Stimulated activated effector memory CD8-positive, alpha-beta T cell treated with anti-CD3 and anti-CD28 coated beads, Interleukin-12 subunit alpha, Interleukin-12 subunit beta, amount 100 ng/mL, for 72 hours (primary cell): Measurements from ENCODE around the gene CCDC91.

Source experiments
- ATAC-seq: fragments of 150-1000 bp; cut with Tn5 transposase; 2 replicates; pipeline ENCODE4 v1.10.0; 2021
- DNase-seq, 2 donors: peaks; one replicate each; pipeline ENCODE4 v3.0.0; 2021 to 2022; ENCODE audit warnings: low spot score in 2 of 2
- H3K27ac Mint-ChIP-seq: one replicate; pipeline ENCODE4 v1.8.0; 2022; ENCODE audit warnings: mild to moderate bottlenecking, mixed read lengths
- H3K36me3 Mint-ChIP-seq: one replicate; pipeline ENCODE4 v1.8.0; 2022; ENCODE audit warnings: mild to moderate bottlenecking, mixed read lengths
- H3K4me1 Mint-ChIP-seq: one replicate; pipeline ENCODE4 v1.8.0; 2022; ENCODE audit warnings: mixed read lengths
- H3K4me3 Mint-ChIP-seq: one replicate; pipeline ENCODE4 v1.8.0; 2022; ENCODE audit warnings: mild to moderate bottlenecking, mixed read lengths
- H3K9me3 Mint-ChIP-seq: one replicate; pipeline ENCODE4 v1.8.0; 2022; ENCODE audit warnings: mixed read lengths

The CCDC91 gene

DNA sequence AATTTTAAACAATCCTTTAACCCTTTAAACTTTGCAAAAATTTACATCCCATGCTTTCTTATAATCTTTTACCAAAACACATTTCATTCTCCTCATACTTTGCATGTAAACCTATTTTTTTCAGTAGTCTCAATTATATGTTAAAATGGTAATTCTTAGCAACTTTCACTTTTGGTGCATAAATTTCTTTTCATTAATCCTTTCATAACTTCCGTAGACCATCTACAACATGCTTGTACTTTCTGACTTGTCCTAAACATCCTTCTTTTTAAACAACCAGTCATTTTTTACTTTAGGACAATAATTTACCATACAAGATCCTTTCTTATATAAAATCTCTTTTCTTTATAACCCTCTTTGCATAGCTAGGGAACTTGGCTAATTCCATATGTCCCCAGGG, 19.5 kb downstream of the CCDC91 start:
- ATAC-seq (no peak), DNase-seq (no peak)
- Mint-ChIP-seq H3K4me1 (peaks cover 5% of the 10 kb centered on the region), H3K9me3 (peaks cover 4% of the 10 kb centered on the region), H3K27ac (no peak overlapping the region), H3K4me3 (no peak overlapping the region), H3K36me3 (peaks cover 8% of the 10 kb centered on the region)

DNA sequence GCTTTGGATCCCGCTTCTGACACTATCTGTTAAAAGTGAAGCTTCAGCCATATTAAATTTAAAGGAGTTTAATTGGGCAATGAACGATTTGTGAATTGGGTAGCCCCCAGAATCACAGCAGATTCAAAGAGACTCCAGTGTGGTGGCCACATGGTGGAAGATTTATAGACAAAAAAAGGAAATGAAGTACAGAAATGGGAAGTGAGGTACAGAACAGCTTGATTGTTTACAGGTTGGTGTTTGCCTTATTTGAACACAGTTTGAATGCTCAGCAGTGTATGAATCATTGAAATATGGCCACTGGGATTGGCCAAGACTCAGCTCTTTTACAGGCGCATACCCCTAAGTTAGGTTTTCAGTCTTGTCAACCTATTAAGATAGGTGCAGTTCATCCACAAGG, 21.9 kb downstream of the CCDC91 start:
- DNase-seq (no peak), ATAC-seq (no peak)
- Mint-ChIP-seq H3K36me3 (peaks cover 8% of the 10 kb centered on the region), H3K4me1 (no peaks in the 10 kb centered on the region), H3K9me3 (peaks cover 4% of the 10 kb centered on the region), H3K27ac (peak overlapping the region; percentile 27), H3K4me3 (no peak overlapping the region)

DNA sequence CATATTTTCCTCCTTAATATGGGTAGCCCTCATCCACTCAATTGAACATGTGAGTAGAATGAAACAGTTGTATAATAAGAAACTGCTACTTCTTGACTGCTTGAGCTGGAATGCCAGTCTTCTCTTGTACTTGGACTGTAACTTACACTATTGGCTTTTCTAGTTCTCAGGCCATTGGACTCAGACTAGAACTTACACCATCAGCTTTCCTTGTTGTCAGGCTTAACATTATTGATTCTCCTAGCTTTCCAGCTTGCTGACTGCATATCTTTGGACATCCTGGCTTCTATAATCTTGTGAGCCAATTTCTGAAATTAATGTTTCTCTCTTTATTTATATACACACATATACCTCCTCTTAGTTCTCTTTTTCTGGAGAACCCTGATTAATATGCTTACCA, 24.8 kb downstream of the CCDC91 start:
- ATAC-seq: no peak
- H3K4me1 Mint-ChIP-seq: peaks cover 7% of the 10 kb centered on the region
- no peak for DNase-seq
- no peak overlapping the region for H3K27ac Mint-ChIP-seq
- H3K9me3 Mint-ChIP-seq: peaks cover under 1% of the 10 kb centered on the region
- peaks cover 8% of the 10 kb centered on the region for H3K36me3 Mint-ChIP-seq
- H3K4me3 Mint-ChIP-seq: no peak overlapping the region

DNA sequence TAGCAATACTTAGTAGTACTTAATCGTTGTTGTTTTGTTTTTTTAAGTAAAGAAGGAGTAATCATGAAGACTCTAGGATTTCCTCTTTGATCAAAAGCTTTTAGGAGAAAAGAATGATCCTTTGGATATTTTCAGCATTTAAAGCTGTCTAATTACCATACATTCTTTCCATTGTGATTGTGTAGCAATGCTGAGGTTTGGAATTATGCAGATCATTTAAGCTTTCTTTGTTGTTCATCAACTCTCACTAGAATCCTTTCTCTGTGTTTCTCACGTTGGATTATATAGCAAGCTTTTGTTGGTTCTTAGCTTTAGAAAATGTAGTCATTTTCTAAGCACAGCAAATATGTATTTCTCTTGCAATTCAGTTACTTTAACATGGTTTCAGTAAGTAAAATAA, 25.8 kb downstream of the CCDC91 start:
- H3K27ac Mint-ChIP-seq: no peak overlapping the region
- peaks cover 11% of the 10 kb centered on the region for H3K4me1 Mint-ChIP-seq
- peaks cover 2% of the 10 kb centered on the region for H3K9me3 Mint-ChIP-seq
- no peak for DNase-seq
- peaks cover 1% of the 10 kb centered on the region for H3K36me3 Mint-ChIP-seq
- H3K4me3 Mint-ChIP-seq: no peak overlapping the region
- ATAC-seq: no peak

DNA sequence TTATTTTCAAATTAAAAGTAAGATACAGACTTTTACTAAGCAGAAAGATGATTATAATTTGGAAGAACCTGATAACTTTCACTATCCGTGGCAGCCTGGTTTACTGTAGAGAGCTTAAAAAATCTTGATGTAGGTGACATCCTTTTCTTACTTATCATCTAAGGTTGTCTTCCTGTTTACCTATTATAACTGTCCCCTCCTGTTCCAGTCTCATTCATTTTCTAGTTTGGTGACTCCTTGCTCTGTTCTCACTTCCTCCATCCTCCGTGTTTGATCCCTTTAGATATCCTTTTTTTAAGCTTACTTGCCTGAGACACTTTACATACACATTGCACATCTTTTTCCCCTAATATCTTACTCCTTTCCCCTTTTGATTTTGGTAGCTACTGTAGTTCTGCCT, 27.5 kb downstream of the CCDC91 start:
- Mint-ChIP-seq H3K4me1 (peaks cover 29% of the 10 kb centered on the region), H3K36me3 (no peaks in the 10 kb centered on the region), H3K27ac (no peak overlapping the region), H3K4me3 (no peak overlapping the region), H3K9me3 (peaks cover 2% of the 10 kb centered on the region)
- no peak for ATAC-seq
- no peak for DNase-seq

DNA sequence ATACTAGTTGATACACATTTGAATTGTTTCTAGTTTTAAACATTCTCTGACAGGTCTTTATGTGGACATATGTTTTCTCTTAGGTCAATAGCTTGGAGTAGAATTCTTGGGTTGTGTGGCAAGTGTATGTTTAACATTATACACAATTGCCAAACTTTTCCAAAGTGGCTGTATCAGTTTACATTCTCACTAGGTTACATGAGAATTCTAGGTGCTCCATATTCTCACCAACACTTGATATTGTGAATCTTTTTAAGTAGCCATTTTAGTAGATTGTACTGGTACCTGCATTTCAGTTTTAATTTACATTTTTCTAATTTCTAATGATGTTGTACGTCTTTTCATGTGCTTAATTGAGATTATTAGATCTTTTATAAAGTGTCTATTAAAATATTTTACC, 28.6 kb downstream of the CCDC91 start:
- no peaks in the 10 kb centered on the region for H3K36me3 Mint-ChIP-seq
- DNase-seq: no peak
- H3K9me3 Mint-ChIP-seq: peaks cover 2% of the 10 kb centered on the region
- H3K4me1 Mint-ChIP-seq: peaks cover 40% of the 10 kb centered on the region
- no peak overlapping the region for H3K4me3 Mint-ChIP-seq
- no peak for ATAC-seq
- H3K27ac Mint-ChIP-seq: no peak overlapping the region

DNA sequence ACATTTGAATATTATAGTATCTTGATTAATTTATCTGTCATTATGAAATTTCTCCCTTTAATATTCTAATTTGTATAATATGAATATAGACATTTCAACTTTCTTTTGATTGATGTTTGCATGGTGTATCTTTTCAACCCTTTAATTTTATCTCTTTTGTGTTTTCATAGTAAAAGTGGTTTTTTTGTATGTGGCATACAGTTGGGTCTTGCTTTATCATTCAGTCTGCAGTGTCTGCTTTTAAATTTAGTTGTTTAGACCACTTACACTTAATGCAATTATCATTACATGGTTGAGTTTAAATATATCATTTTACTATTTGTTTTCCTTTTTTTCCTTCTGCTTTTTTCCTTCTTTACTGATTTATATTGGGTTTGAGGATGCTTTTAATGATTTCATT, 29.6 kb downstream of the CCDC91 start:
- H3K4me3 Mint-ChIP-seq: no peak overlapping the region
- ATAC-seq (no peak), DNase-seq (no peak)
- H3K36me3 Mint-ChIP-seq: no peaks in the 10 kb centered on the region
- H3K9me3 Mint-ChIP-seq: peaks cover 2% of the 10 kb centered on the region
- peaks cover 48% of the 10 kb centered on the region for H3K4me1 Mint-ChIP-seq
- no peak overlapping the region for H3K27ac Mint-ChIP-seq

DNA sequence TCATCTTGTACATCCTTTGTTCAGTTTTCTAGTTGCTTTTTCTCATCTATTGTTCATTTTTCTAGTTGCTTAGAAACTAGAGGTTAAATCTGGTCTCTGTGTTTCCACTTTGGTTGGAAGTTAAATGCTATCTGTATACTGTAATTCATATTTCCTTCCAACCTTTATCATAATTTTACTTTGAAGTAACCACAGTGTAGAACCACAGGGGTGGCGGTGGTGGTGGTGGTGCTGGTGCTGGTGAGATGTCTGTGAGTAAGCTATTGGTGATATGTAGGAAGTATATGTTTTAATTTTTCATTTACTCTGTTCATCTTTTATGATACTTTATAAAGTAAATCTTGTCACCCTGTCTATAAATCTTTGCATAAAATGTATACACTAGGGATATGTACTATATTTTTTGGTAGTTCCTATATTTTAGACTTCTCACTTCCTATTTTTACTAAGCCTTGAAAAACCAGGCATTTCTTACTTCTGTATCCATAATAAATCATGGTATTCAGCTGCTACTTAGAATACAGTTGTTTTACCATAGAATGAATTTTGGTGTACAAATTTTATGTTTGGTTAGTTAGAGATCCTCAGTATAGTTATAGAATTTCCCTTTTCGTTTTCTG, 31.9 kb downstream of the CCDC91 start:
- peaks cover 53% of the 10 kb centered on the region for H3K4me1 Mint-ChIP-seq
- no peaks in the 10 kb centered on the region for H3K36me3 Mint-ChIP-seq
- peaks cover 2% of the 10 kb centered on the region for H3K9me3 Mint-ChIP-seq
- DNase-seq (peak; percentile 19 to 77), ATAC-seq (peak; percentile 83)
- H3K4me3 Mint-ChIP-seq: peak overlapping the region; percentile 33
- peak overlapping the region; percentile 70 for H3K27ac Mint-ChIP-seq

DNA sequence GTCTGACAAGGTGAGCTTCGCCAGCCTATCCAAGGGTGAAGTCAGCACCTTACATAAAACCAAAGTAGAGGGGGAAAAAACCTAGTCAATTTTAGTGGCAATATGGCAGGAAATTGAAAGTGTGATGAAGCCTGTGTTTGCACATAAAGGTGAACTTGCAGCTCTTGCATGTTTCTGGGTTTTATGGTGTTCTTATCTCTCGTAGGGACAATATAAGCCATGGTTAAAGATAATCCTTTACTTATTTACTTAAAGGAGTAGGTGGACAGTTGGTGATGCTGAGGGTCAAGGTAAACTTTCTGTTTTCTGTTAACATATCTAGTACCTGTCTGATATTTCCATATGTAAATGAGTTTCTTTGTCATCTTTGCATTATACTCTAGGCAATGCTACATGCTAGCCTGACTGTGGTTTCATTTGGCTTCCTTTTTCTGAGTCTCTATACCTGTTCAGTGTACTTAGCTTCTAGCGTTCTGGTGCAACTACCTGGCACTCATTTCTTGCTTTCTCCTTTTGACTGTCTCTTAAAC, 32.8 kb downstream of the CCDC91 start:
- H3K9me3 Mint-ChIP-seq: peaks cover 6% of the 10 kb centered on the region
- ATAC-seq (peak; percentile 94), DNase-seq (no peak)
- no peaks in the 10 kb centered on the region for H3K36me3 Mint-ChIP-seq
- H3K4me3 Mint-ChIP-seq: peak overlapping the region; percentile 33
- peaks cover 54% of the 10 kb centered on the region for H3K4me1 Mint-ChIP-seq
- no peak overlapping the region for H3K27ac Mint-ChIP-seq

DNA sequence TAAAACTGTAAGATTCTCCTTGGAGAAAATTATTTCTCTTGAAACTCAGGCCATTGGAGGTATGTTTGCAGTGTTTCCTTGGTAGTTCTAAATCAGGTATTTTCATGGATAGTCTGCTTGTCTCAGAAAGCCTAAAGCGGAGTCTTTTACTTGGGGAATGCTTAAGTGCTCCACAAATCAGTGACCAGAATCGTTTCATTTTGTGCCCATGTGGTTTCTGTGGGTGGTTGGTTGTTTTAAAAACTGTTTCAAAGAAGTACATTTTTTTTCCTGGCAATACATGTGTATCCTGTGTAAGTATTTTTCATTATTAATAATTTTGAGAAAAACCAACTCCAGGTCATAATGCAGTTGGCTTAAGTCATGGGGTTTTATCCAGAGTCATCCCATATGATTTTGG, 33.6 kb downstream of the CCDC91 start:
- DNase-seq (no peak), ATAC-seq (peak; percentile 36)
- H3K4me1 Mint-ChIP-seq: peaks cover 53% of the 10 kb centered on the region
- H3K36me3 Mint-ChIP-seq: no peaks in the 10 kb centered on the region
- peak overlapping the region; percentile 33 for H3K4me3 Mint-ChIP-seq
- H3K9me3 Mint-ChIP-seq: peaks cover 6% of the 10 kb centered on the region
- H3K27ac Mint-ChIP-seq: no peak overlapping the region

DNA sequence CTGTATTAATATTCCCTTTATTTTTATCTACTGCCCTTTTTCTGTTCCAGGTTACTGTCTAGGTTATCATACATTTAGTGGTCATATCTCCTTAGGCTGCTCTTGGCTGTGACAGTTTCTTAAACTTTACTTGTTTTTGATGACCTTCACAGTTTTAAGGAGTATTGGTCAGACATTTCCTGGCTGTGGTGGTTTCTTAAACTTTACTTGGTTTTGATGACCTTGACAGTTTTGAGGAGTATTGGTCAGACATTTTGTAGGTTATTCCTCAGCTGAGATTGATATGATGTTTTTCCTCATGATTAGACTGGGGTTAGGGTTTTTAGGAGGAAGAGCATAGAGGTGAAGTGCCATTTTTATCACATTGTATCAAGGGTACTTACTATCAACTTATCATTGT, 36.4 kb downstream of the CCDC91 start:
- Mint-ChIP-seq H3K36me3 (no peaks in the 10 kb centered on the region), H3K27ac (no peak overlapping the region), H3K4me1 (peaks cover 55% of the 10 kb centered on the region), H3K4me3 (no peak overlapping the region), H3K9me3 (peaks cover 4% of the 10 kb centered on the region)
- no peak for DNase-seq
- ATAC-seq: no peak

DNA sequence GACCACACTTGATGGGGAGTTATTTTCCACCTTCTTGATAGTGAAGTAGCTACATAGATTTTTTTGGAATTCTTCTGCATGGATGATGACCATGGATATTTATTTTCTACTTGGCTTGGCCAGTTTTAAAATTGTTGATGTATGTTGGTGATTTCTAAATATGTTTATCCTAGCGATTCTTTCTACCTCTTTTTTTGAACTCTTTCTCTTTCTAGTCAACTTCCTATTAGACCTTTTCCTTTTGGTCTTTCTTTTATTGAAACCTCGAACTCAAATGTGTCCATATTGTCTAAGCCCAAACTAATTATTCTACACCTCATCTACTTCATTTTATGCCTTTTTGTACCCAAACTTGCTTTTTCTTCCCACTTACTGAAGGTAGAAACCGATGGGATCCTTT, 37.0 kb downstream of the CCDC91 start:
- ATAC-seq: no peak
- Mint-ChIP-seq H3K36me3 (no peaks in the 10 kb centered on the region), H3K4me3 (no peak overlapping the region), H3K27ac (no peak overlapping the region), H3K9me3 (peaks cover 4% of the 10 kb centered on the region), H3K4me1 (peaks cover 50% of the 10 kb centered on the region)
- DNase-seq: no peak

DNA sequence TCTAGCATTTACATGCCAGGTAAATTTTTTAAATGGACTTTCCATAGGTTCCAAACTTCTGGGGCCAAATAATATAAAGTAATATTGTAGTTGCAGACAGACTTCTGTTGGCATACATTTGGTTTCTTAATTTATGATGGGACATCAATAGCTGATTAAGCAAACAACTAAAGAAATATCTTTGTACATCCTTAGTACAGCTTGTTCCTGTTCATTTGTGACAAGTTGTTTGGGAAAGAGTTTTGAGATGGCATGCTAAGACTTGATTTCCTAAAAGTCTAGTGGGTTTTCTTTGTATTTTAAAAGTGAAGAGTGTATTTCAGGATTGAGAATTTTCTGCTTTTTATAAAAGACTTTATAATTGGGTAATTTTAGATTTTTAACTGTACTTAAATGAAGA, 41.0 kb downstream of the CCDC91 start:
- peaks cover 4% of the 10 kb centered on the region for H3K9me3 Mint-ChIP-seq
- DNase-seq (no peak), ATAC-seq (no peak)
- no peak overlapping the region for H3K4me3 Mint-ChIP-seq
- no peak overlapping the region for H3K27ac Mint-ChIP-seq
- no peaks in the 10 kb centered on the region for H3K36me3 Mint-ChIP-seq
- peaks cover 44% of the 10 kb centered on the region for H3K4me1 Mint-ChIP-seq

DNA sequence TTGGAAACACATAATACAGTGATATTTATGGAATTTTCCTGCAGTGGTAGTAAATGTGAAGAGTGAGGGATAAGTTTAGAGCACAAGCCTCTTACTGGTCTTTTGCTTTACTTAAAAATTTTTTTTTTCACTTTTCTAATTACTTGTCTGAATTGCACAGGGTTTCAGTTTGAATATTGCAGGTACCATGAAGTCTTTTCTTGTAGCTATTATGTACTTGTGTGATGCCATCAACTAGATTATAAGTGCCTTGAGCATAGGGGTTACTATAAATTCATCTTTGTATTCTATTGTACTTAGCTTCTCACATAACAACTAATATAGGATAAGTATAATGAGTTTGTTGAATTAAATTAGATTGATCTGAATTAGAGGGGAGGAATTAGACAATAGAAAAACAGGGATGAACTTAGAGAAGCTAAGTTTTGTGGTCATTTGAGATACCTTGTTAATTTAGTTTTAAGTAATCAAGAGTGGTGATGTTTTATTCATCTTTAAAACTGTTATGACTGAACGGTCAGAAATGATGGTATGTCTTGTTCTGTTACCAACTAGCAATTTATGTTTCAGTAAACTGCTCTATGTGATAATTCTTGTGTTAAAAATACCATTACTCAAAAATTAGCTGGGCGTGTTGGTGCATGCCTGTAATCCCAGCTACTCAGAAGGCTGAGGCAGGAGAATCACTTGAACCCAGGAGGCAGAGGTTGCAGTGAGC, 42.1 kb downstream of the CCDC91 start:
- Mint-ChIP-seq H3K9me3 (peaks cover 3% of the 10 kb centered on the region), H3K27ac (no peak overlapping the region), H3K4me3 (no peak overlapping the region), H3K4me1 (peaks cover 37% of the 10 kb centered on the region), H3K36me3 (no peaks in the 10 kb centered on the region)
- no peak for DNase-seq
- ATAC-seq: peak; percentile 88

DNA sequence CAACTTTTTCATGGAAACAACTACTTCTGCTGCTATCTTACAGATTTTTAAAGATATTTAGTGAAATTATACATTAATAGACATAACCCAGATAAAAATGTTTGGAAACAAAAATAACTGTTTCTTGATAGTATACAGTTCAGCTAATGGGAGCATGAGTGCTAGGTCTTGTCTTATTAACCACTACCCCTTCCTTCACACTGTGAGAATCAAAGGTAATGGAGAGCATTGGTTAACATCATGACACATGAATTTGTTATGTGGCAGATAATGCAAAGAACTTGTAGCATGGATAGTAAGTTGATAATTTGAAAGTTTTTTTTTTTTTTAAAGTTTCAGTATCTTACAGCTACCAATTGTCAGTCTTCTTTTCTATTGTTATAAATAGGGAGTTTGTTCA, 44.2 kb downstream of the CCDC91 start:
- no peak overlapping the region for H3K4me3 Mint-ChIP-seq
- no peaks in the 10 kb centered on the region for H3K9me3 Mint-ChIP-seq
- H3K4me1 Mint-ChIP-seq: peaks cover 28% of the 10 kb centered on the region
- H3K36me3 Mint-ChIP-seq: no peaks in the 10 kb centered on the region
- no peak for ATAC-seq
- DNase-seq: no peak
- H3K27ac Mint-ChIP-seq: no peak overlapping the region

DNA sequence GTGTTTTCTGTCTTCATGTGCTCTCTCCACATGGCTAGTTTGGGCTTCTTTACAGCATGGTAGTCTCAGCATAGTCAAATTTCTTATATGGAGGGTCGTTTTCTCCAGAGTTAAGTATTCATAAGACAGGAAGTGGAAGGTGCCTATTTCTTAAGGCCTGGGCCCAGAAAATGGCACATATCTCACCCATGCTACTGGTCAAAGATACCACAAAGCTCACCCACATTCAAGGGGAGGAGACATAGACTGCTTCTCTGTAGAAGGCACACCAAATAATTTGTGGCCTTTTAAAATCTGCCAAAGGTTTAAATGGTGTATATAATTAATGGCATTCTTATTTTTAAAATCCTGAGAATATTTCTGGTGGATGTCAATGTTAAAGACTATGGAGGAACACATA, 44.8 kb downstream of the CCDC91 start:
- H3K36me3 Mint-ChIP-seq: no peaks in the 10 kb centered on the region
- DNase-seq (no peak), ATAC-seq (peak; percentile 69)
- H3K4me3 Mint-ChIP-seq: no peak overlapping the region
- no peaks in the 10 kb centered on the region for H3K9me3 Mint-ChIP-seq
- peaks cover 22% of the 10 kb centered on the region for H3K4me1 Mint-ChIP-seq
- no peak overlapping the region for H3K27ac Mint-ChIP-seq
